Thymus (tissue), 14 donors: ENCODE data around the gene RYK. TPM values are rescaled to one million over a fixed set of nuclear protein-coding genes. Genes with fewer than 3 reads are reported as not detected.
A peak's percentile ranks its signal among the peaks of the same experiment; 100 is the strongest.

ENCODE experiments used
- DNase-seq, 9 donors: peaks; one replicate each; pipeline ENCODE4 v3.0.0-alpha.2; 2013; ENCODE audit warnings: low spot score in 9 of 9, low read depth in 6 of 9, missing footprints in 1 of 9
- H3K27ac ChIP-seq, 2 donors: one replicate each; pipeline ENCODE4 v1.5.1; 2013; ENCODE audit warnings: control low read depth in 1 of 2, low read depth in 1 of 2, low read length in 1 of 2, mild to moderate bottlenecking in 1 of 2, moderate library complexity in 1 of 2
- H3K27me3 ChIP-seq, 2 donors: one replicate each; pipeline ENCODE4 v1.5.1; 2013; ENCODE audit warnings: low read length in 1 of 2; ENCODE audit not compliant: control insufficient read depth in 2 of 2, insufficient read depth in 1 of 2
- H3K36me3 ChIP-seq, 2 donors: one replicate each; pipeline ENCODE4 v1.5.1; 2013; ENCODE audit warnings: low read length in 1 of 2, mild to moderate bottlenecking in 1 of 2, moderate library complexity in 1 of 2; ENCODE audit not compliant: control insufficient read depth in 2 of 2, insufficient read depth in 2 of 2
- H3K4me1 ChIP-seq, 2 donors: one replicate each; pipeline ENCODE4 v1.5.1; 2013; ENCODE audit warnings: low read length in 2 of 2; ENCODE audit not compliant: control insufficient read depth in 2 of 2, insufficient read depth in 2 of 2
- H3K4me3 ChIP-seq, 2 donors: one replicate each; pipeline ENCODE4 v1.5.1; 2013; ENCODE audit warnings: low read length in 2 of 2, control low read depth in 1 of 2, mild to moderate bottlenecking in 1 of 2
- H3K9me3 ChIP-seq, 2 donors: one replicate each; pipeline ENCODE4 v1.5.1; 2013; ENCODE audit warnings: low read length in 1 of 2, mild to moderate bottlenecking in 1 of 2; ENCODE audit not compliant: control insufficient read depth in 2 of 2, insufficient read depth in 1 of 2
- WGBS: extraction: QIAGEN DNeasy Blood & Tissue Kit; methylation state at CpG from one replicate; pipeline ENCODE4 v1.1.7; 2013; 5-methylcytosine and 5-hydroxymethylcytosine counted together
- long read RNA-seq, 10 donors: transcript quantifications; one replicate each; lab custom pipeline, GENCODE V29; 2026
- polyA plus RNA-seq: library from polyadenylated mRNA; stranded (reverse); fragments of 200-250 nt; gene quantifications from one replicate; pipeline ENCODE4 v1.2.3, GENCODE V29; 2013
- total RNA-seq: library from RNA; stranded (reverse); fragments of 120-200 nt; gene quantifications from one replicate; pipeline ENCODE4 v1.2.4, GENCODE V29; 2013
- donor health status: healthy.

Gene RYK
- total RNA-seq = 40.9 TPM
- 53.6 TPM for polyA plus RNA-seq
- long read RNA-seq, donor 1 = 0 reads
- long read RNA-seq, donor 2, full-length matches to known transcripts = 12 of 20 reads
- long read RNA-seq, donor 2, partial matches to known transcripts = 8 of 20 reads
- long read RNA-seq, donor 2, other reads (novel, unspliced or antisense) = 0 of 20 reads
- long read RNA-seq, donor 3 = 0 reads
- long read RNA-seq, donor 4, partial matches to known transcripts = 0 of 3 reads
- long read RNA-seq, donor 4, other reads (novel, unspliced or antisense) = 0 of 3 reads
- long read RNA-seq, donor 5, full-length matches to known transcripts = 4 of 12 reads
- long read RNA-seq, donor 5, partial matches to known transcripts = 8 of 12 reads
- long read RNA-seq, donor 5, other reads (novel, unspliced or antisense) = 0 of 12 reads
- long read RNA-seq, donor 6, partial matches to known transcripts = 0 of 3 reads
- long read RNA-seq, donor 6, other reads (novel, unspliced or antisense) = 0 of 3 reads
- long read RNA-seq, donor 7, partial matches to known transcripts = 0 of 4 reads
- long read RNA-seq, donor 7, other reads (novel, unspliced or antisense) = 0 of 4 reads
- long read RNA-seq, donor 8, partial matches to known transcripts = 0 of 1 reads
- long read RNA-seq, donor 8, other reads (novel, unspliced or antisense) = 0 of 1 reads
- long read RNA-seq, donor 9, partial matches to known transcripts = 0 of 3 reads
- long read RNA-seq, donor 9, other reads (novel, unspliced or antisense) = 0 of 3 reads
- long read RNA-seq, donor 10, full-length matches to known transcripts = 3 of 3 reads
- long read RNA-seq, donor 10, partial matches to known transcripts = 0 of 3 reads
- long read RNA-seq, donor 10, other reads (novel, unspliced or antisense) = 0 of 3 reads

- H3K4me1 ChIP-seq = peaks cover 6 to 9% of the 10 kb centered on the region in 2 donors
- no peaks in the 10 kb centered on the region for H3K36me3 ChIP-seq
- peak within 1 kb of the TSS; percentile 81 to 91 for H3K4me3 ChIP-seq
- under 1% methylated on average over 59 of the region's 59 CpGs for WGBS
- peak within 1 kb of the TSS; percentile 74 to 91 for H3K27ac ChIP-seq
- H3K27me3 ChIP-seq = no peaks in the 10 kb centered on the region
- no peaks in the 10 kb centered on the region for H3K9me3 ChIP-seq
- DNase-seq = peak; percentile 27 to 88 (median 73)
Measured at GRCh38 chr3:134250717-134251220, at the start of gene RYK. RYK (minus strand) TSS chr3:134250859; CDS start chr3:134250654, 205 bp downstream.

GRCh38 chr3:134299888-134300206 lies 49.2 kb upstream of the RYK start:
- no peak for DNase-seq
- no peaks in the 10 kb centered on the region for H3K27me3 ChIP-seq
- WGBS = 98% methylated on average over 1 of the region's 1 CpG
- no peak overlapping the region for H3K4me3 ChIP-seq
- no peaks in the 10 kb centered on the region for H3K36me3 ChIP-seq
- no peak overlapping the region for H3K27ac ChIP-seq
- H3K9me3 ChIP-seq = peaks cover 0 to 1% of the 10 kb centered on the region in 2 donors
- H3K4me1 ChIP-seq = no peaks in the 10 kb centered on the region

DNA sequence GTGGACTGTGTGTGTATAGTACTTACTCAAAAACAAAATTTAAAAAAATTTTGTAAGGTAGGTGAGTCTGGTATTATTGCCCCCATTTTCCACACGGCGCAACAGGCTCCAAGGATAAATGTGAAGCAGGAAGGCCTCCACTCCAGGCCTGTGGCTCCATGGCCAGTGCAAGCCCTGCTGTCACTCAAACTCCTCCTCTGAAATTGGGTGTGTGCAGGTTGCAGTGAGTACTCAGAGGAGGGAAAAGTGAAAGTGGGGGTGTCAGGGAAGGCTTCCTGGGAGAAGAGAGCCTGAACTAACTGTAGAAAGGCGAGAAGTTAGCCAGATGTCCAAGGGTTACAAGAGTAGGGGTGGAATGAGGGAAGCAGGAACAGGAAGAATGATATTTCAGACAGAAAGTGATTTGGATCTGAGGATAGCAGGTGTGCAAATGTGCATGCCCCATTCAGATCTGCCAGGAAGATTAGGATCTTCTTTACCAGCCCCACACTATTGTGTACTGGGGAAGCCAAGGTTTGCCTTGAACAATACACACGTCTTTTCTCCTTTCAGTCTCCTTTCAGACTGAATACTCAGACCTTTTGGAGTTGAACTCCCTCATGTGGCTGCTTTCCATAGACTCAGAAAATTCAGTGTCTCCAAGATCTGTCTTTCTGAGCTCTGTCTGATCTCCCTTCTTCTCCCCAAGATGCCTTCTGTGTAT lies 48.7 kb upstream of the RYK start:
- WGBS = 88% methylated on average over 4 of the region's 4 CpGs
- no peak overlapping the region for H3K4me3 ChIP-seq
- H3K27me3 ChIP-seq = no peaks in the 10 kb centered on the region
- no peak for DNase-seq
- no peaks in the 10 kb centered on the region for H3K4me1 ChIP-seq
- peaks cover 0 to 1% of the 10 kb centered on the region in 2 donors for H3K9me3 ChIP-seq
- H3K27ac ChIP-seq = no peak overlapping the region
- H3K36me3 ChIP-seq = no peaks in the 10 kb centered on the region

- Histone ChIP-seq H3K27me3 (no peaks in the 10 kb centered on the region), H3K4me3 (no peak overlapping the region), H3K4me1 (no peaks in the 10 kb centered on the region), H3K9me3 (peaks cover 0 to 1% of the 10 kb centered on the region in 2 donors), H3K27ac (no peak overlapping the region), H3K36me3 (no peaks in the 10 kb centered on the region)
- no peak for DNase-seq
- WGBS = 98% methylated on average over 2 of the region's 2 CpGs
Measured at GRCh38 chr3:134298249-134298648, 47.6 kb upstream of the RYK start.

DNA sequence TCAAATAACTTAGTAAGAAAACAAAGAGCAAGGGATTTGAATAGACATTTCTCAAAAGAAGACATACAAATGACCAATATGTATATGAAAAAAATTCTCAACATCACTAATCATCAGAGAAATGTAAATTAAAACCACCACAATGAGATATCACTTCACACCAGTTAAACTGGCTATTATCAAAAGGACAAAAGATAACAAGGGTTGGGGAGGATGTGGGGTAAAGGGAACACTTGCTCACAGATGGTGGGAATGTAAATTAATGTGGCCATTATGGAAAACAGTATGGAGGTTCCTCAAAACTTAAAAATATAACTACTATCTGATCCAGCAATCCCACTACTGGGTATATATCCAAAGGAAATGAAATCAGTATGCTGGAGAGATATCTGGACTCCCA lies 46.0 kb upstream of the RYK start:
- H3K9me3 ChIP-seq = peaks cover 0 to 1% of the 10 kb centered on the region in 2 donors
- DNase-seq = no peak
- no peak overlapping the region for H3K27ac ChIP-seq
- H3K27me3 ChIP-seq = no peaks in the 10 kb centered on the region
- no peaks in the 10 kb centered on the region for H3K36me3 ChIP-seq
- H3K4me1 ChIP-seq = peaks cover 0 to under 1% of the 10 kb centered on the region in 2 donors
- H3K4me3 ChIP-seq = no peak overlapping the region

DNA sequence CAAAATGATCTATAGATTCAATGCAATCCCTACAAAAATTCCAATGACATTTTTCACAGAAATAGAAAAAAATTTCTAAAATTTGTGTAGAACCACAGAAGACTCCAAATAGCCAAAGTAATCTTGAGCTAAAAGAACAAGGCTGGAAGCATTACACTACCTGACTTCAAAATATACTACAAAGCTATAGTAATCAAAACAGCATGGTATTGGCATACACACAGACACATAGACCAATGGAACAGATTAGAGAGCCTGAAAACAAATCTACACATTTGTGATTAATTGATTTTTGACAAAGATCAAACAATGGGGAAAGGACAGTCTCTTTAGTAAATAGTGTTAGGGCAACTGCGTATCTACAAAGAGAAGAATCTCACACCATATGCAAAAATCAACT lies 45.3 kb upstream of the RYK start:
- Histone ChIP-seq H3K36me3 (no peaks in the 10 kb centered on the region), H3K4me1 (peaks cover 0 to 3% of the 10 kb centered on the region in 2 donors), H3K27me3 (no peaks in the 10 kb centered on the region), H3K27ac (no peak overlapping the region), H3K4me3 (no peak overlapping the region), H3K9me3 (peaks cover 0 to 1% of the 10 kb centered on the region in 2 donors)
- no peak for DNase-seq
- WGBS = 100% methylated on average over 1 of the region's 1 CpG

DNA sequence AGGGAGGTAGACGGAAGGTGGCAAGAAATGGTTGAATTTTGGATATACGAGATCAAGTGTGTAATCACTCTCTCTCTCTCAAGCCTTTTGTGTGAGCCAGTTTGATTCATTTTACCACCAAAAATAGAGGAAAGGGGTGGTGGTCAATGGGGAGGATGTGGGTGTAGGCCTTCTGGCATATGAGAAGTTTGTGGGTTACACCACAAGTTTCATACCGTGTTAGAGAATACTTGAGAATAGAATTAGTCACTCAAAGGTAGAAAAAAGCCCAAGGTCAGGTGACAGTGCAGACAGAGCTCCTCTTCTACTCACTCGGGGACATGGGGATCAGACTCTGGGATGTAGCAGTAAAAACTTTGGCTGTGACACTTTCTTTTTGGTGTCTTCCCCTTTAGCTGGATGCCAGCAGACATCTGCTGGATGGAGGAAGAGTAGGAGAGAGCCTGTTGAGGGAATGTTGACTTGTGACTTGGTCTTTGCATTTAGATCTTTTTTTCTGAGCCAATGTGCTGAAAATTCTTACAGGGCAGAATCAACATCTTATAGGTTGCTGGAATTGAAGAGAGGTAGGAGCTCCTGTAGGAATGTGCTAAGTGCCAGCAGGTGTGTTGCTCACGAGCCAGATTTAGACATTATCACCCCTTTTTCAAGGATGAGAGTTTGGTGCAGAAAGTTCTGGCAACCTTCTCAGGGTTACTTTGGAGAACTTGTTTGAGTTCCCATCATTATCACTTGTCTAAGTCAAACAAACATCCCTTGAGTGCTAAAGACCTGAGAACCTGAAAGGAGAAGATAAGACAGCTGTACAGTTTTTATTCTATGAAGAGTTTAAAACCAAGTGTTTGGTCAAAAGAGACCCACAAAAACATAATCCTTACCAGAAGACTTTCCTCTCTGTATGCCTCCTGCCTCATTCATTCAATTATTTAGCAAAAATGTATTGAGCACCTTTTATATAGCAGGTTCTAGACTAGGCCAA lies 43.9 kb upstream of the RYK start:
- Histone ChIP-seq H3K27ac (no peak overlapping the region), H3K9me3 (peaks cover 0 to 1% of the 10 kb centered on the region in 2 donors), H3K4me3 (no peak overlapping the region), H3K36me3 (no peaks in the 10 kb centered on the region), H3K27me3 (no peaks in the 10 kb centered on the region), H3K4me1 (peaks cover 0 to 3% of the 10 kb centered on the region in 2 donors)
- WGBS = 37% methylated on average over 5 of the region's 5 CpGs
- peak in 1 of 9 donors; percentile 50 for DNase-seq
